SK-N-SH treated with all-trans-retinoic acid at 6 μM for 48 hours (cell line): ENCODE measurements around the gene S1PR3.

ENCODE experiments used
- ATAC-seq: fragments of 200-7000 bp; cut with Tn5 transposase; 3 replicates; pipeline ENCODE4 v1.9.1; 2020; ENCODE audit warnings: mild to moderate bottlenecking, moderate library complexity
- ARNTL ChIP-seq: fragments of 450-650 bp; formaldehyde crosslinking; IDR thresholded peaks from 2 replicates; pipeline ENCODE4 v1.5.0; 2020; ENCODE audit warnings: low read depth, mild to moderate bottlenecking, moderate library complexity, borderline replicate concordance
- BACH2 ChIP-seq: fragments of 250-450 bp; sonication (Bioruptor Pico); IDR thresholded peaks from 2 replicates; pipeline ENCODE4 v1.9.0; 2021; ENCODE audit warnings: mild to moderate bottlenecking, borderline replicate concordance
- CREB5 ChIP-seq: fragments of 250-450 bp; sonication (Bioruptor Pico); IDR thresholded peaks from 2 replicates; pipeline ENCODE4 v1.5.1; 2020; ENCODE audit warnings: low read depth, mild to moderate bottlenecking, moderate library complexity
- CSDC2 ChIP-seq: fragments of 250-450 bp; sonication (Bioruptor Pico); IDR thresholded peaks from 2 replicates; pipeline ENCODE4 v1.5.0; 2020; ENCODE audit warnings: mild to moderate bottlenecking, moderate library complexity
- CSRNP3 ChIP-seq: fragments of 250-450 bp; sonication (Bioruptor Pico); IDR thresholded peaks from 2 replicates; pipeline ENCODE4 v1.5.1; 2021; ENCODE audit warnings: mild to moderate bottlenecking, moderate library complexity
- ESRRG ChIP-seq: fragments of 250-450 bp; sonication (Bioruptor Pico); IDR thresholded peaks from 2 replicates; pipeline ENCODE4 v1.6.1; 2021; ENCODE audit warnings: mild to moderate bottlenecking
- GLIS3 ChIP-seq: fragments of 250-450 bp; sonication (Bioruptor Pico); IDR thresholded peaks from 2 replicates; pipeline ENCODE4 v1.5.0; 2020; ENCODE audit warnings: mild to moderate bottlenecking, moderate library complexity
- OSR1 ChIP-seq: fragments of 250-450 bp; sonication (Bioruptor Pico); IDR thresholded peaks from 2 replicates; pipeline ENCODE4 v1.8.0; 2022; ENCODE audit warnings: moderate library complexity, mild to moderate bottlenecking, inconsistent platforms
- PATZ1 ChIP-seq: fragments of 250-450 bp; sonication (Bioruptor Pico); IDR thresholded peaks from 2 replicates; pipeline ENCODE4 v1.8.0; 2020; ENCODE audit warnings: mild to moderate bottlenecking, moderate library complexity, borderline replicate concordance
- PPARA ChIP-seq: fragments of 250-450 bp; sonication (Bioruptor Pico); IDR thresholded peaks from 2 replicates; pipeline ENCODE4 v1.5.0; 2020; ENCODE audit warnings: mild to moderate bottlenecking, borderline replicate concordance
- RARB ChIP-seq: fragments of 250-450 bp; sonication (Bioruptor Pico); IDR thresholded peaks from 2 replicates; pipeline ENCODE4 v1.8.0; 2021; ENCODE audit warnings: mild to moderate bottlenecking, moderate library complexity
- SNAI2 ChIP-seq: fragments of 250-450 bp; sonication (Bioruptor Pico); IDR thresholded peaks from 2 replicates; pipeline ENCODE4 v1.5.0; 2020; ENCODE audit warnings: mild to moderate bottlenecking, moderate library complexity
- TCF4 ChIP-seq: fragments of 250-450 bp; sonication (Bioruptor Pico); IDR thresholded peaks from 2 replicates; pipeline ENCODE4 v1.8.0; 2021; ENCODE audit warnings: mild to moderate bottlenecking, moderate library complexity, borderline replicate concordance
- TOX ChIP-seq: fragments of 250-450 bp; sonication (Bioruptor Pico); IDR thresholded peaks from 2 replicates; pipeline ENCODE4 v1.8.0; 2021; ENCODE audit warnings: mild to moderate bottlenecking, moderate library complexity, borderline replicate concordance
- ZC3H10 ChIP-seq: fragments of 250-450 bp; sonication (Bioruptor Pico); IDR thresholded peaks from 2 replicates; pipeline ENCODE4 v1.5.1; 2021; ENCODE audit warnings: mild to moderate bottlenecking, moderate library complexity
- ZFP3 ChIP-seq: fragments of 250-450 bp; sonication (Bioruptor Pico); IDR thresholded peaks from 2 replicates; pipeline ENCODE4 v1.5.0; 2020; ENCODE audit warnings: mild to moderate bottlenecking, moderate library complexity
- ZFP30 ChIP-seq: fragments of 450-650 bp; formaldehyde crosslinking; IDR thresholded peaks from 2 replicates; pipeline ENCODE4 v1.5.0; 2022; ENCODE audit warnings: mild to moderate bottlenecking, moderate library complexity
- ZNF565 ChIP-seq: fragments of 450-650 bp; formaldehyde crosslinking; conservative IDR thresholded peaks from 2 replicates; pipeline ENCODE4 v1.5.0; 2020; ENCODE audit warnings: low read depth, mild to moderate bottlenecking, moderate library complexity
- ZNF8 ChIP-seq: fragments of 450-650 bp; formaldehyde crosslinking; IDR thresholded peaks from 2 replicates; pipeline ENCODE4 v1.5.0; 2020; ENCODE audit warnings: mild to moderate bottlenecking, moderate library complexity
- TF ChIP-seq, protein P1 (sequence below): fragments of 250-450 bp; sonication (Bioruptor Pico); IDR thresholded peaks from 2 replicates; pipeline ENCODE4 v1.8.0; 2021; ENCODE audit warnings: low read depth, mild to moderate bottlenecking, moderate library complexity, borderline replicate concordance
- TF ChIP-seq, protein P2 (sequence below): fragments of 250-450 bp; sonication (Bioruptor Pico); IDR thresholded peaks from 2 replicates; pipeline ENCODE4 v1.5.0; 2020; ENCODE audit warnings: mild to moderate bottlenecking, moderate library complexity

Gene S1PR3

GRCh38 chr9:88949961-88950340 is 41.3 kb upstream of the S1PR3 start (continued):
- no peak for TF ChIP-seq PPARA (CRISPR knock-in tag)
- no peak for TF ChIP-seq RARB (CRISPR knock-in tag)
- no peak for TF ChIP-seq ZNF8
- TF ChIP-seq TOX (CRISPR knock-in tag) = no peak
- TF ChIP-seq SNAI2 (CRISPR knock-in tag) = no peak
- no peak for TF ChIP-seq TCF4 (CRISPR knock-in tag)
- no peak for TF ChIP-seq BACH2 (CRISPR knock-in tag)
- TF ChIP-seq ESRRG (CRISPR knock-in tag) = no peak
- TF ChIP-seq ZNF565 (CRISPR knock-in tag) = no peak

DNA sequence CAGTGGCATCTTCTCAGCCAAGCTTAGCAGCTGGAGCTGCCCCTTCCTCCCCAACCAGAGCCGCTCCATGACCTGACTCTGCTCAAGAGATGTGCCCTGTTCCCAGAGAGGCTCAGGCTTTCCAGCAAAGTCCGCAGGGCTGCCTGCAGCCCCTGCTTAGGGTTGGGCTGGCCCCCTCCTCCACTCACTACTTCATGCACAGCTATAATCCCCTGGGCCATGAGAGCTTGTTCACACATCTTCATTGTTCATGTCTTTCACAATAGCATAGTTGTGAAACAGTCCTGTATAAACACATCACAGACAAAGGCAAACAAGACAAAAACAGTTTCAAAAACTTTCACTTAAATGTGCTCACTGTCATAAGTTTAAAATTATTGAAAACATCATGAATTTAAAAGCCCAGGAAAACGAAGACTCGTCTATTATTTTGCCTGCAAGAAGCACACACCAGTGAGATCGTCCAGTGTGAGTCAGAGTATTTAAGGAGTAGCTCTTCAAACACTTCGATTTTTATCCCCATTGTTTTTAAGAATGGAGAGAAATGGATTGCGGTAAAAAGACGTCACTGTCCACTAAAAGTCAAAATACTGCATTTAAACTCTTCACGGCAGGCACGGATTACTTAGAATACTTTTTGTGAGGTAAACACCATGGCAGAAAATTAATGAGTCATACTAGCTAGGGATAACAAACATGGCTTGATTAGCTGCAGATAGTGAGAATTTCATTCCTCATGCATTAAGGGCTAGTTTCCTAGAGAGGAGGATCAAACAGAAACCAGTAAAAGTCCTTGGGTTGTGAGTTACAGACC is 40.7 kb upstream of the S1PR3 start:
- no peak for ATAC-seq
- TF ChIP-seq, protein P1, sequence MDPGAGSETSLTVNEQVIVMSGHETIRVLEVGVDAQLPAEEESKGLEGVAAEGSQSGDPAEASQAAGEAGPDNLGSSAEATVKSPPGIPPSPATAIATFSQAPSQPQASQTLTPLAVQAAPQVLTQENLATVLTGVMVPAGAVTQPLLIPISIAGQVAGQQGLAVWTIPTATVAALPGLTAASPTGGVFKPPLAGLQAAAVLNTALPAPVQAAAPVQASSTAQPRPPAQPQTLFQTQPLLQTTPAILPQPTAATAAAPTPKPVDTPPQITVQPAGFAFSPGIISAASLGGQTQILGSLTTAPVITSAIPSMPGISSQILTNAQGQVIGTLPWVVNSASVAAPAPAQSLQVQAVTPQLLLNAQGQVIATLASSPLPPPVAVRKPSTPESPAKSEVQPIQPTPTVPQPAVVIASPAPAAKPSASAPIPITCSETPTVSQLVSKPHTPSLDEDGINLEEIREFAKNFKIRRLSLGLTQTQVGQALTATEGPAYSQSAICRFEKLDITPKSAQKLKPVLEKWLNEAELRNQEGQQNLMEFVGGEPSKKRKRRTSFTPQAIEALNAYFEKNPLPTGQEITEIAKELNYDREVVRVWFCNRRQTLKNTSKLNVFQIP (CRISPR knock-in tag) = no peak
- TF ChIP-seq, protein P2, sequence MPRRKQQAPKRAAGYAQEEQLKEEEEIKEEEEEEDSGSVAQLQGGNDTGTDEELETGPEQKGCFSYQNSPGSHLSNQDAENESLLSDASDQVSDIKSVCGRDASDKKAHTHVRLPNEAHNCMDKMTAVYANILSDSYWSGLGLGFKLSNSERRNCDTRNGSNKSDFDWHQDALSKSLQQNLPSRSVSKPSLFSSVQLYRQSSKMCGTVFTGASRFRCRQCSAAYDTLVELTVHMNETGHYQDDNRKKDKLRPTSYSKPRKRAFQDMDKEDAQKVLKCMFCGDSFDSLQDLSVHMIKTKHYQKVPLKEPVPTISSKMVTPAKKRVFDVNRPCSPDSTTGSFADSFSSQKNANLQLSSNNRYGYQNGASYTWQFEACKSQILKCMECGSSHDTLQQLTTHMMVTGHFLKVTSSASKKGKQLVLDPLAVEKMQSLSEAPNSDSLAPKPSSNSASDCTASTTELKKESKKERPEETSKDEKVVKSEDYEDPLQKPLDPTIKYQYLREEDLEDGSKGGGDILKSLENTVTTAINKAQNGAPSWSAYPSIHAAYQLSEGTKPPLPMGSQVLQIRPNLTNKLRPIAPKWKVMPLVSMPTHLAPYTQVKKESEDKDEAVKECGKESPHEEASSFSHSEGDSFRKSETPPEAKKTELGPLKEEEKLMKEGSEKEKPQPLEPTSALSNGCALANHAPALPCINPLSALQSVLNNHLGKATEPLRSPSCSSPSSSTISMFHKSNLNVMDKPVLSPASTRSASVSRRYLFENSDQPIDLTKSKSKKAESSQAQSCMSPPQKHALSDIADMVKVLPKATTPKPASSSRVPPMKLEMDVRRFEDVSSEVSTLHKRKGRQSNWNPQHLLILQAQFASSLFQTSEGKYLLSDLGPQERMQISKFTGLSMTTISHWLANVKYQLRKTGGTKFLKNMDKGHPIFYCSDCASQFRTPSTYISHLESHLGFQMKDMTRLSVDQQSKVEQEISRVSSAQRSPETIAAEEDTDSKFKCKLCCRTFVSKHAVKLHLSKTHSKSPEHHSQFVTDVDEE (CRISPR knock-in tag) = no peak
- TF ChIP-seq RARB (CRISPR knock-in tag) = no peak
- TF ChIP-seq, all 23 proteins: peak for 0

DNA sequence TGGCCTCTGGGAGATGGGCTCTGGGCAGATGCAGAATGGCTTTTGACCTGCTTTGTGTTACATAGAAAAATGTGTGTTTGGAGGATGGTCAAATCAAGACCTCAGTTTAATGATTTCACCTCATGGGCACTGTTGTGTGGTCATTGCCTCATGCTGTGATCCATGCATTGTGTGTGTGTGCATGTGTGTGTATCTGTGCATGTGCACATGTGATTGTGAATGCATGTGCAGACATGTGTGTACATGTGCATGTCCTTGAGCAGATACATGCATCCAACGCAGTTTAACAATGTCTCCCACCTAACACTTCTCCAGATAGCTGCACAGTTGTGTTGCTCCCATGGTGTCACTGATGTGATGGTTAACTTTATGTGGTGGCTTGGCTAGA is 40.1 kb upstream of the S1PR3 start:
- ATAC-seq = no peak
- TF ChIP-seq ZC3H10 (no peak), CSRNP3 (no peak), PPARA (CRISPR knock-in tag) (no peak), ZFP3 (CRISPR knock-in tag) (no peak), ZNF8 (no peak), ZFP30 (CRISPR knock-in tag) (no peak), RARB (CRISPR knock-in tag) (no peak), OSR1 (CRISPR knock-in tag) (no peak), GLIS3 (CRISPR knock-in tag) (no peak), TOX (CRISPR knock-in tag) (no peak), TCF4 (CRISPR knock-in tag) (no peak), ESRRG (CRISPR knock-in tag) (no peak), CREB5 (no peak), ARNTL (CRISPR knock-in tag) (no peak), PATZ1 (CRISPR knock-in tag) (no peak), SNAI2 (CRISPR knock-in tag) (no peak), CSDC2 (no peak), BACH2 (CRISPR knock-in tag) (no peak)
- TF ChIP-seq, protein P1 (CRISPR knock-in tag) = no peak
